SK-N-SH (cell line): ENCODE results near the gene CHCHD6. TPM values are rescaled to one million over a fixed set of nuclear protein-coding genes. Genes with fewer than 3 reads are reported as not detected.

ENCODE experiments used
- CTCF ChIA-PET: fragments of 300-600, 350-600 bp; formaldehyde crosslinking; extraction: SDS; loops from one replicate; lab custom pipeline; 2021; lab: Yijun Ruan, JAX
- POLR2A ChIA-PET: fragments of 350-600 bp; sonication (Branson Sonifier 250); formaldehyde crosslinking; extraction: SDS; loops from one replicate; lab custom pipeline; 2020; ENCODE audit warnings: antibody characterized with exemption, inconsistent platforms; lab: Yijun Ruan, JAX
- DNase-seq: peaks from one replicate; pipeline ENCODE4 v3.0.0; 2012
- H2AFZ ChIP-seq: fragments of 200-600 bp; sonication (generic); 2 replicates; pipeline ENCODE4 v1.8.1; 2016; ENCODE audit warnings: antibody characterized with exemption, mild to moderate bottlenecking, low read depth
- H3F3A ChIP-seq: fragments of 200-600 bp; sonication (generic); replicated peaks from 2 replicates; pipeline ENCODE3; 2016; ENCODE audit warnings: antibody characterized with exemption, mild to moderate bottlenecking; ENCODE audit not compliant: insufficient read depth
- H3K27ac ChIP-seq, 2 experiments: fragments of 200-500 bp in 1 of 2; fragments of 200-600 bp in 1 of 2; sonication (Bioruptor generic) in 1 of 2; sonication (generic), shearing (Covaris generic) in 1 of 2; 2 replicates each; pipeline versions ENCODE4 v1.5.1 to v1.6.1; 2014 to 2016; ENCODE audit warnings: low read depth in 2 of 2, inconsistent platforms in 1 of 2, low read length in 1 of 2, mild to moderate bottlenecking in 1 of 2, mixed read lengths in 1 of 2
- H3K27me3 ChIP-seq: fragments of 200-600 bp; sonication (generic), shearing (Covaris generic); 2 replicates; pipeline ENCODE4 v1.6.1; 2016; ENCODE audit warnings: mixed run types; ENCODE audit not compliant: insufficient read depth
- H3K36me3 ChIP-seq, 2 experiments: fragments of 200-500 bp in 1 of 2; fragments of 200-600 bp in 1 of 2; sonication (Bioruptor generic) in 1 of 2; sonication (generic) in 1 of 2; replicated peaks in 1 of 2; 2 replicates each; pipeline versions ENCODE3 to v1.5.1; 2014 to 2016; ENCODE audit warnings: low read length in 1 of 2, mild to moderate bottlenecking in 1 of 2; ENCODE audit not compliant: insufficient read depth in 2 of 2, control insufficient read depth in 1 of 2
- H3K4me1 ChIP-seq, 2 experiments: fragments of 200-500 bp in 1 of 2; fragments of 200-600 bp in 1 of 2; sonication (Bioruptor generic) in 1 of 2; sonication (generic), shearing (Covaris generic) in 1 of 2; 2 replicates each; pipeline versions ENCODE4 v1.5.1 to v1.6.1; 2014 to 2016; ENCODE audit warnings: low read depth in 1 of 2, low read length in 1 of 2, mixed run types in 1 of 2; ENCODE audit not compliant: insufficient read depth in 2 of 2, control insufficient read depth in 1 of 2
- H3K4me2 ChIP-seq: fragments of 200-600 bp; sonication (generic), shearing (Covaris generic); 2 replicates; pipeline ENCODE4 v1.6.1; 2017; ENCODE audit warnings: mixed run types
- H3K4me3 ChIP-seq, 2 experiments: fragments of 200-500 bp in 1 of 2; fragments of 200-600 bp in 1 of 2; sonication (Bioruptor generic) in 1 of 2; sonication (generic), shearing (Covaris generic) in 1 of 2; 2 replicates each; pipeline versions ENCODE4 v1.5.1 to v1.8.1; 2014 to 2016; ENCODE audit warnings: low read depth in 2 of 2, inconsistent platforms in 1 of 2, low read length in 1 of 2, mild to moderate bottlenecking in 1 of 2, mixed read lengths in 1 of 2, moderate library complexity in 1 of 2
- H3K79me2 ChIP-seq: fragments of 200-600 bp; sonication (generic); 2 replicates; pipeline ENCODE4 v1.8.1; 2017; ENCODE audit warnings: mild to moderate bottlenecking; ENCODE audit not compliant: insufficient read depth
- H3K9ac ChIP-seq: fragments of 200-600 bp; sonication (generic); 2 replicates; pipeline ENCODE4 v1.6.1; 2017; ENCODE audit warnings: mixed run types
- H3K9me2 ChIP-seq: fragments of 200-600 bp; sonication (generic); 2 replicates; pipeline ENCODE4 v1.6.1; 2017; ENCODE audit warnings: mixed run types
- H3K9me3 ChIP-seq: fragments of 200-600 bp; sonication (generic); 2 replicates; pipeline ENCODE4 v1.6.1; 2017; ENCODE audit warnings: mixed run types, mild to moderate bottlenecking, moderate library complexity
- H4K20me1 ChIP-seq: fragments of 200-600 bp; sonication (generic); 2 replicates; pipeline ENCODE4 v1.6.1; 2017; ENCODE audit warnings: mild to moderate bottlenecking, mixed run types; ENCODE audit not compliant: insufficient read depth
- ELF1 ChIP-seq: IDR thresholded peaks from 2 replicates; pipeline ENCODE4 v1.4.0; 2012
- EZH2phosphoT487 ChIP-seq: fragments of 200-600 bp; sonication (generic); IDR thresholded peaks from 2 replicates; pipeline ENCODE4 v1.6.1; 2017; ENCODE audit warnings: low read depth, mixed run types, mild to moderate bottlenecking, antibody characterized with exemption, moderate library complexity, borderline replicate concordance
- FOSL2 ChIP-seq: IDR thresholded peaks from 2 replicates; pipeline ENCODE4 v1.4.0; 2012; ENCODE audit warnings: low read depth, mild to moderate bottlenecking, moderate library complexity, borderline replicate concordance
- FOXM1 ChIP-seq: IDR thresholded peaks from 2 replicates; pipeline ENCODE4 v1.4.0; 2012; ENCODE audit warnings: low read depth, mild to moderate bottlenecking
- GABPA ChIP-seq: IDR thresholded peaks from 2 replicates; pipeline ENCODE4 v1.4.0; 2012; ENCODE audit warnings: low read depth, mild to moderate bottlenecking
- GATA2 ChIP-seq: sonication (generic); formaldehyde crosslinking; IDR thresholded peaks from 2 replicates; pipeline ENCODE4 v1.5.0; 2020; ENCODE audit warnings: mild to moderate bottlenecking, missing genetic modification reagents
- JUND ChIP-seq: IDR thresholded peaks from 2 replicates; pipeline ENCODE4 v1.4.0; 2012
- MEF2A ChIP-seq: IDR thresholded peaks from 2 replicates; pipeline ENCODE4 v1.4.0; 2012; ENCODE audit warnings: low read depth, borderline replicate concordance
- MXI1 ChIP-seq: IDR thresholded peaks from 2 replicates; pipeline ENCODE4 v1.6.1; 2012; ENCODE audit warnings: mild to moderate bottlenecking, low read depth, low read length, improper control_type of control experiment
- PBX3 ChIP-seq: IDR thresholded peaks from 2 replicates; pipeline ENCODE4; 2012
- RAD21 ChIP-seq: IDR thresholded peaks from 2 replicates; pipeline ENCODE4 v1.6.1; 2012; ENCODE audit warnings: mild to moderate bottlenecking, low read length
- RFX5 ChIP-seq: IDR thresholded peaks from 2 replicates; pipeline ENCODE4 v1.6.1; 2012; ENCODE audit warnings: mild to moderate bottlenecking, improper control_type of control experiment, low read length
- SIN3A ChIP-seq: IDR thresholded peaks from 2 replicates; pipeline ENCODE4 v1.6.1; 2012; ENCODE audit warnings: low read depth, mild to moderate bottlenecking, low read length, moderate library complexity, borderline replicate concordance
- TAF1 ChIP-seq: IDR thresholded peaks from 2 replicates; pipeline ENCODE4 v1.6.1; 2012; ENCODE audit warnings: low read depth, mild to moderate bottlenecking, low read length, moderate library complexity, borderline replicate concordance
- TCF12 ChIP-seq: IDR thresholded peaks from 2 replicates; pipeline ENCODE4 v1.4.0; 2012
- TEAD4 ChIP-seq: IDR thresholded peaks from 2 replicates; pipeline ENCODE4 v1.4.0; 2012; ENCODE audit warnings: mild to moderate bottlenecking, borderline replicate concordance; ENCODE audit not compliant: insufficient read depth
- USF2 ChIP-seq: fragments of 150-350 bp; IDR thresholded peaks from 2 replicates; pipeline ENCODE4 v1.6.1; 2017; ENCODE audit warnings: antibody characterized with exemption, low read length, low read depth, borderline replicate concordance
- ZBTB33 ChIP-seq: IDR thresholded peaks from 2 replicates; pipeline ENCODE4 v1.4.0; 2012; ENCODE audit warnings: low read depth, borderline replicate concordance
- WGBS: methylation state at CpG from one replicate; pipeline ENCODE4 v1.1.6; 2017; ENCODE audit warnings: low lambda C conversion rate; 5-methylcytosine and 5-hydroxymethylcytosine counted together
- polyA plus RNA-seq, 3 experiments: library from polyadenylated mRNA; depleted of rRNA; stranded (reverse); fragments of >200 nt; gene quantifications; 2 replicates each; pipeline ENCODE4 v1.2.3, GENCODE V29; 2012

The CHCHD6 gene
- polyA plus RNA-seq, 1 of the 3 experiments (the other 2 are of a cell fraction): 42.5 TPM

- TF ChIP-seq MEF2A: no peak
- peaks cover 8% of the 10 kb centered on the region for H3F3A ChIP-seq
- H3K9me2 ChIP-seq: no peaks in the 10 kb centered on the region
- H3K4me3 ChIP-seq: no peak overlapping the region
- ChIA-PET POLR2A (no interaction called here), CTCF (interaction anchor here (0.6 to 3.8 kb wide), 5 partner anchors 12 to 505 kb away, joined by 3 to 16 read pairs (median 3); partner anchors contain the start of gene PLXNA1)
- WGBS: no CpG with 5 or more reads among the region's 19 CpGs
- H3K4me1 ChIP-seq: peaks cover 17 to 60% of the 10 kb centered on the region in 2 experiments; a peak in 3 of 4 replicates
- no peak overlapping the region for H3K4me2 ChIP-seq
- H3K27me3 ChIP-seq: no peaks in the 10 kb centered on the region
- no peak overlapping the region; a peak in 1 of 4 replicates for H3K27ac ChIP-seq
- DNase-seq: no peak
- no peaks in the 10 kb centered on the region for H3K9me3 ChIP-seq
- H4K20me1 ChIP-seq: peaks cover 61% of the 10 kb centered on the region
- no peak overlapping the region for H2AFZ ChIP-seq
- peaks cover 0 to 23% of the 10 kb centered on the region in 2 experiments for H3K36me3 ChIP-seq
- H3K79me2 ChIP-seq: peaks cover 93% of the 10 kb centered on the region
- no peak overlapping the region for H3K9ac ChIP-seq
These were observed 293.5 kb downstream of the CHCHD6 start for GRCh38 chr3:126997455-126998038.

GRCh38 chr3:126998320-126998719 is 294.3 kb downstream of the CHCHD6 start:
- no peaks in the 10 kb centered on the region for H3K9me3 ChIP-seq
- ChIA-PET CTCF (interaction anchor here (0.6 to 3.8 kb wide), 5 partner anchors 9 to 504 kb away, joined by 3 to 16 read pairs (median 3); partner anchors contain the start of gene PLXNA1), POLR2A (no interaction called here)
- no peak for TF ChIP-seq ELF1
- no peak for TF ChIP-seq FOSL2
- TF ChIP-seq MXI1: no peak
- TF ChIP-seq TAF1: no peak
- no peak for TF ChIP-seq GATA2 (CRISPR knock-in tag)
- no peak for TF ChIP-seq SIN3A
- no peak overlapping the region; a peak in 1 of 4 replicates for H3K27ac ChIP-seq
- no peak overlapping the region for H2AFZ ChIP-seq
- peaks cover 8% of the 10 kb centered on the region for H3F3A ChIP-seq
- H3K4me2 ChIP-seq: no peak overlapping the region
- H4K20me1 ChIP-seq: peaks cover 53% of the 10 kb centered on the region
- no peaks in the 10 kb centered on the region for H3K9me2 ChIP-seq
- peaks cover 0 to 18% of the 10 kb centered on the region in 2 experiments for H3K36me3 ChIP-seq
- no peak for DNase-seq
- 100% methylated on average over 1 of the region's 4 CpGs for WGBS
- H3K4me1 ChIP-seq: peaks cover 21 to 68% of the 10 kb centered on the region in 2 experiments; a peak in 3 of 4 replicates
- no peak overlapping the region for H3K9ac ChIP-seq
- no peaks in the 10 kb centered on the region for H3K27me3 ChIP-seq
- H3K4me3 ChIP-seq: no peak overlapping the region
- H3K79me2 ChIP-seq: peaks cover 89% of the 10 kb centered on the region

- Histone ChIP-seq H3K27me3 (no peaks in the 10 kb centered on the region), H3K79me2 (peaks cover 85% of the 10 kb centered on the region), H4K20me1 (peaks cover 49% of the 10 kb centered on the region), H3K9me3 (no peaks in the 10 kb centered on the region), H3K4me2 (no peak overlapping the region), H3F3A (peaks cover 8% of the 10 kb centered on the region), H3K9me2 (no peaks in the 10 kb centered on the region), H3K9ac (no peak overlapping the region), H3K36me3 (peaks cover 0 to 15% of the 10 kb centered on the region in 2 experiments), H3K4me3 (no peak overlapping the region), H3K27ac (no peak overlapping the region; a peak in 1 of 4 replicates), H3K4me1 (peaks cover 21 to 72% of the 10 kb centered on the region in 2 experiments; a peak in 3 of 4 replicates), H2AFZ (no peak overlapping the region)
- ChIA-PET POLR2A (no interaction called here), CTCF (interaction anchor here (1.1 to 3.8 kb wide), 3 partner anchors 10 to 247 kb away, joined by 3 to 16 read pairs (median 6); partner anchors contain the start of gene PLXNA1)
- DNase-seq: no peak
- 48% methylated on average over 2 of the region's 3 CpGs for WGBS
- no peak for TF ChIP-seq USF2
- TF ChIP-seq EZH2phosphoT487: no peak
- TF ChIP-seq RAD21: no peak
- TF ChIP-seq GATA2 (CRISPR knock-in tag): no peak
- no peak for TF ChIP-seq JUND
- TF ChIP-seq ZBTB33: no peak
- no peak for TF ChIP-seq RFX5
- no peak for TF ChIP-seq PBX3
- no peak for TF ChIP-seq SIN3A
- TF ChIP-seq GABPA: no peak
- TF ChIP-seq FOXM1: no peak
- no peak for TF ChIP-seq MXI1
- TF ChIP-seq TCF12: no peak
- no peak for TF ChIP-seq TEAD4
These were observed 294.7 kb downstream of the CHCHD6 start for GRCh38 chr3:126998728-126999127.
